ENCODE measurements around the gene PLPPR2.

PLPPR2 gene

GRCh38 chr19:11337080-11337479, 18.2 kb upstream of the PLPPR2 start:
- WGBS: 97% methylated on average over 14 of the region's 14 CpGs
- Histone ChIP-seq H3K9me3 (ENCODE audit: control insufficient read depth, low read length) (no peaks in the 10 kb centered on the region), H3K36me3 (ENCODE audit: control insufficient read depth in 1 of 2, insufficient read depth in 2 of 2, low read depth in 1 of 2, low read length in 2 of 2) (peaks cover 17 to 35% of the 10 kb centered on the region in 2 experiments), H3K4me2 (ENCODE audit: low read length, poor library complexity, severe bottlenecking) (no peak overlapping the region), H3K4me1 (ENCODE audit: control insufficient read depth, insufficient read depth, low read depth, low read length) (peaks cover 17% of the 10 kb centered on the region), H3K18ac (ENCODE audit: low read depth in 1 of 2, low read length in 2 of 2) (no peak overlapping the region), H2BK120ac (ENCODE audit: low read depth, low read length) (no peak overlapping the region), H3K23ac (ENCODE audit: low read length in 2 of 2) (no peak overlapping the region), H3K27me3 (ENCODE audit: control insufficient read depth in 1 of 2, insufficient read depth in 1 of 2, low read length in 2 of 2) (no peaks in the 10 kb centered on the region), H3K79me1 (replicated peaks; ENCODE audit: low read length, poor library complexity, severe bottlenecking) (no peaks in the 10 kb centered on the region), H2AK5ac (ENCODE audit: low read length, severe bottlenecking) (no peak overlapping the region), H3K4me3 (ENCODE audit: insufficient read depth in 1 of 2, low read depth in 1 of 2, low read length in 2 of 2) (no peak overlapping the region), H2BK12ac (ENCODE audit: low read length in 2 of 2) (peak overlapping the region in 1 of 2 experiments; percentile 19), H3K14ac (ENCODE audit: low read length in 2 of 2) (no peak overlapping the region), H4K91ac (ENCODE audit: low read length) (no peak overlapping the region), H3K4ac (ENCODE audit: low read depth in 1 of 2, low read length in 2 of 2) (no peak overlapping the region), H2BK5ac (ENCODE audit: low read depth, low read length, poor library complexity, severe bottlenecking) (no peak overlapping the region), H2AFZ (ENCODE audit: low read depth, low read length) (no peak overlapping the region), H2BK15ac (ENCODE audit: low read depth, poor library complexity, severe bottlenecking) (peak overlapping the region; percentile 19), H4K8ac (ENCODE audit: low read length) (no peak overlapping the region), H3K9ac (ENCODE audit: low read length) (no peak overlapping the region), H3K27ac (ENCODE audit: low read length, poor library complexity, severe bottlenecking) (no peak overlapping the region)
- no peak for DNase-seq

GRCh38 chr19:11338121-11338520, 17.1 kb upstream of the PLPPR2 start:
- H3K4me2 ChIP-seq (ENCODE audit: low read length, poor library complexity, severe bottlenecking): no peak overlapping the region
- no peak overlapping the region for H3K9ac ChIP-seq (ENCODE audit: low read length)
- H3K4me1 ChIP-seq (ENCODE audit: control insufficient read depth, insufficient read depth, low read depth, low read length): peaks cover 19% of the 10 kb centered on the region
- H3K14ac ChIP-seq (ENCODE audit: low read length in 2 of 2): no peak overlapping the region
- H2AFZ ChIP-seq (ENCODE audit: low read depth, low read length): no peak overlapping the region
- peak overlapping the region; percentile 47 to 95 for H2BK12ac ChIP-seq (ENCODE audit: low read length in 2 of 2)
- no peak overlapping the region for H3K27ac ChIP-seq (ENCODE audit: low read length, poor library complexity, severe bottlenecking)
- H2BK5ac ChIP-seq (ENCODE audit: low read depth, low read length, poor library complexity, severe bottlenecking): no peak overlapping the region
- no peak overlapping the region for H3K4me3 ChIP-seq (ENCODE audit: insufficient read depth in 1 of 2, low read depth in 1 of 2, low read length in 2 of 2)
- H4K8ac ChIP-seq (ENCODE audit: low read length): no peak overlapping the region
- H4K91ac ChIP-seq (ENCODE audit: low read length): peak overlapping the region; percentile 45
- H3K23ac ChIP-seq (ENCODE audit: low read length in 2 of 2): no peak overlapping the region
- no peak overlapping the region for H2BK120ac ChIP-seq (ENCODE audit: low read depth, low read length)
- peak overlapping the region; percentile 46 for H2BK15ac ChIP-seq (ENCODE audit: low read depth, poor library complexity, severe bottlenecking)
- no peak for DNase-seq
- no peaks in the 10 kb centered on the region for H3K9me3 ChIP-seq (ENCODE audit: control insufficient read depth, low read length)
- H3K79me1 ChIP-seq (replicated peaks; ENCODE audit: low read length, poor library complexity, severe bottlenecking): peaks cover 5% of the 10 kb centered on the region
- WGBS: 97% methylated on average over 4 of the region's 7 CpGs
- no peaks in the 10 kb centered on the region for H3K27me3 ChIP-seq (ENCODE audit: control insufficient read depth in 1 of 2, insufficient read depth in 1 of 2, low read length in 2 of 2)
- H2AK5ac ChIP-seq (ENCODE audit: low read length, severe bottlenecking): no peak overlapping the region
- H3K4ac ChIP-seq (ENCODE audit: low read depth in 1 of 2, low read length in 2 of 2): no peak overlapping the region
- peaks cover 22 to 28% of the 10 kb centered on the region in 2 experiments for H3K36me3 ChIP-seq (ENCODE audit: control insufficient read depth in 1 of 2, insufficient read depth in 2 of 2, low read depth in 1 of 2, low read length in 2 of 2)
- peak overlapping the region in 1 of 2 experiments; percentile 18 for H3K18ac ChIP-seq (ENCODE audit: low read depth in 1 of 2, low read length in 2 of 2)

- peaks cover 6% of the 10 kb centered on the region for H3K79me1 ChIP-seq (replicated peaks; ENCODE audit: low read length, poor library complexity, severe bottlenecking)
- H3K18ac ChIP-seq (ENCODE audit: low read depth in 1 of 2, low read length in 2 of 2): peak overlapping the region; percentile 82 to 88
- H4K8ac ChIP-seq (ENCODE audit: low read length): peak overlapping the region; percentile 87
- H3K27ac ChIP-seq (ENCODE audit: low read length, poor library complexity, severe bottlenecking): no peak overlapping the region
- no peak for DNase-seq
- H3K4ac ChIP-seq (ENCODE audit: low read depth in 1 of 2, low read length in 2 of 2): peak overlapping the region; percentile 80 to 94
- peak overlapping the region in 1 of 2 experiments; percentile 93 for H3K14ac ChIP-seq (ENCODE audit: low read length in 2 of 2)
- peak overlapping the region; percentile 98 for H2BK15ac ChIP-seq (ENCODE audit: low read depth, poor library complexity, severe bottlenecking)
- WGBS: 29% methylated on average over 16 of the region's 21 CpGs
- H3K23ac ChIP-seq (ENCODE audit: low read length in 2 of 2): peak overlapping the region in 1 of 2 experiments; percentile 46
- no peaks in the 10 kb centered on the region for H3K27me3 ChIP-seq (ENCODE audit: control insufficient read depth in 1 of 2, insufficient read depth in 1 of 2, low read length in 2 of 2)
- H3K4me1 ChIP-seq (ENCODE audit: control insufficient read depth, insufficient read depth, low read depth, low read length): peaks cover 22% of the 10 kb centered on the region
- H3K36me3 ChIP-seq (ENCODE audit: control insufficient read depth in 1 of 2, insufficient read depth in 2 of 2, low read depth in 1 of 2, low read length in 2 of 2): peaks cover 22 to 25% of the 10 kb centered on the region in 2 experiments
- peak overlapping the region; percentile 95 to 97 for H2BK12ac ChIP-seq (ENCODE audit: low read length in 2 of 2)
- peak overlapping the region; percentile 85 for H3K9ac ChIP-seq (ENCODE audit: low read length)
- peak overlapping the region; percentile 95 for H2BK120ac ChIP-seq (ENCODE audit: low read depth, low read length)
- H2AK5ac ChIP-seq (ENCODE audit: low read length, severe bottlenecking): no peak overlapping the region
- H3K9me3 ChIP-seq (ENCODE audit: control insufficient read depth, low read length): no peaks in the 10 kb centered on the region
- no peak overlapping the region for H2BK5ac ChIP-seq (ENCODE audit: low read depth, low read length, poor library complexity, severe bottlenecking)
- peak overlapping the region; percentile 54 for H2AFZ ChIP-seq (ENCODE audit: low read depth, low read length)
- peak overlapping the region; percentile 59 to 82 for H3K4me3 ChIP-seq (ENCODE audit: insufficient read depth in 1 of 2, low read depth in 1 of 2, low read length in 2 of 2)
- H4K91ac ChIP-seq (ENCODE audit: low read length): peak overlapping the region; percentile 91
- H3K4me2 ChIP-seq (ENCODE audit: low read length, poor library complexity, severe bottlenecking): peak overlapping the region; percentile 82
Observed at GRCh38 chr19:11338569-11339253, 16.5 kb upstream of the PLPPR2 start.

GRCh38 chr19:11339254-11340098, 15.8 kb upstream of the PLPPR2 start, which contains the start of gene RAB3D:
TSS of gene RAB3D (minus strand) at chr19:11339657. CDS start at chr19:11337399, 2,258 bp downstream.
- Histone ChIP-seq H2AFZ (ENCODE audit: low read depth, low read length) (peak within 1 kb of the TSS; percentile 58), H3K4me1 (ENCODE audit: control insufficient read depth, insufficient read depth, low read depth, low read length) (peaks cover 23% of the 10 kb centered on the region), H2BK5ac (ENCODE audit: low read depth, low read length, poor library complexity, severe bottlenecking) (no peak within 1 kb of the TSS), H2BK120ac (ENCODE audit: low read depth, low read length) (peak within 1 kb of the TSS; percentile 95), H3K14ac (ENCODE audit: low read length in 2 of 2) (peak within 1 kb of the TSS in 1 of 2 experiments; percentile 93), H2BK12ac (ENCODE audit: low read length in 2 of 2) (peak within 1 kb of the TSS; percentile 95 to 97), H2BK15ac (ENCODE audit: low read depth, poor library complexity, severe bottlenecking) (peak within 1 kb of the TSS; percentile 98), H3K79me1 (replicated peaks; ENCODE audit: low read length, poor library complexity, severe bottlenecking) (peaks cover 6% of the 10 kb centered on the region), H3K4me3 (ENCODE audit: insufficient read depth in 1 of 2, low read depth in 1 of 2, low read length in 2 of 2) (peak within 1 kb of the TSS; percentile 59 to 82), H3K4me2 (ENCODE audit: low read length, poor library complexity, severe bottlenecking) (peak within 1 kb of the TSS; percentile 82), H2AK5ac (ENCODE audit: low read length, severe bottlenecking) (no peak within 1 kb of the TSS), H4K8ac (ENCODE audit: low read length) (peak within 1 kb of the TSS; percentile 87), H4K91ac (ENCODE audit: low read length) (peak within 1 kb of the TSS; percentile 91), H3K27me3 (ENCODE audit: control insufficient read depth in 1 of 2, insufficient read depth in 1 of 2, low read length in 2 of 2) (no peaks in the 10 kb centered on the region), H3K36me3 (ENCODE audit: control insufficient read depth in 1 of 2, insufficient read depth in 2 of 2, low read depth in 1 of 2, low read length in 2 of 2) (peaks cover 19 to 22% of the 10 kb centered on the region in 2 experiments), H3K27ac (ENCODE audit: low read length, poor library complexity, severe bottlenecking) (no peak within 1 kb of the TSS), H3K23ac (ENCODE audit: low read length in 2 of 2) (peak within 1 kb of the TSS in 1 of 2 experiments; percentile 46), H3K9me3 (ENCODE audit: control insufficient read depth, low read length) (no peaks in the 10 kb centered on the region), H3K18ac (ENCODE audit: low read depth in 1 of 2, low read length in 2 of 2) (peak within 1 kb of the TSS; percentile 82 to 88), H3K9ac (ENCODE audit: low read length) (peak within 1 kb of the TSS; percentile 85), H3K4ac (ENCODE audit: low read depth in 1 of 2, low read length in 2 of 2) (peak within 1 kb of the TSS; percentile 80 to 94)
- WGBS: 13% methylated on average over 35 of the region's 53 CpGs
- peak; percentile 91 for DNase-seq

Measured in mesenchymal stem cell (in vitro differentiated cells and primary cell).